Measurements from ENCODE around the gene EXOC4.

EXOC4 gene

DNA sequence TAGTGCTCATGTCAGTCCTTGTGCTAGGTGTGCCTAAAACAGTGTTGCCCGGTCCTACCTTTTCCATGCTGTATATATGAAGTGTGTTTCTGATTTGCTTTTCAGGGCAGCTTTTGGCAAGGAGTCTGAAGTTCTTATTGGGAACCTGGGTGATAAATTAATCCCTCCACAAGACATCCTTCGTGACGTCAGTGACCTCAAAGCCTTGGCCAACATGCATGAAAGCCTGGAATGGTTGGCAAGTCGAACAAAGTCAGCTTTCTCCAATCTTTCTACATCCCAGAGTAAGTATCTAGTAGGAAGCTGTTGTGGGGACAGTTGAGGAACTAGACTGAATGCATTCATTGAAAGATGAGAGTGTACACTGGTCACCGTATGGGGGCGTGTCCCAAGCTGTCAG, 684.9 kb downstream of the EXOC4 start:
- Histone ChIP-seq H3K4me1 (ENCODE audit: insufficient read depth, low read length) (peaks cover 32% of the 10 kb centered on the region), H3K36me3 (ENCODE audit: insufficient read depth, low read length) (0 out of 2 replicates have a peak, but pooled peaks cover 3% of the 10 kb centered on the region), H3K9me3 (ENCODE audit: control insufficient read depth, insufficient read depth, low read length) (no peaks in the 10 kb centered on the region), H3K9ac (ENCODE audit: low read depth, low read length) (no peak overlapping the region)

DNA sequence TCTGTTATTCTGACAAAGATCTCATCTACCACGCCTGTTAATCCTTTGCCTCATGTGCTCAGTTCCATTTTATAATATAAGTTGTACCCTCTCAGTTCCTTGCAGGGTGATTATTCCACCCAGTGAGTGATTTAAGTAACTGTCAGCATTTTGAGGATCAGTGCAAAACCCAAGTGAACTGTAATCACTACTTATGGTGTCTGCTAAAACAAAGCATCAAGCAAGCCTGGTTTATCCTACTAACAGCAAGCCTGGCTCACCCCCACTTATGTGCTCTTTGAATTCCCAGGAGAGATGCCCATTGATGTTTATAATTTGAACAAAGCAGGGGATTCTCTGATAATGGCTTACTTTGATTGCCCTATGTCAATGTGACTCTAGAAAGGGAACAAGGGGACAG, 687.5 kb downstream of the EXOC4 start:
- Histone ChIP-seq H3K36me3 (ENCODE audit: insufficient read depth, low read length) (0 out of 2 replicates have a peak, but pooled peaks cover 3% of the 10 kb centered on the region), H3K9ac (ENCODE audit: low read depth, low read length) (no peak overlapping the region), H3K4me1 (ENCODE audit: insufficient read depth, low read length) (peaks cover 9% of the 10 kb centered on the region; the same call in 1 of the 2 replicates), H3K9me3 (ENCODE audit: control insufficient read depth, insufficient read depth, low read length) (no peaks in the 10 kb centered on the region)

DNA sequence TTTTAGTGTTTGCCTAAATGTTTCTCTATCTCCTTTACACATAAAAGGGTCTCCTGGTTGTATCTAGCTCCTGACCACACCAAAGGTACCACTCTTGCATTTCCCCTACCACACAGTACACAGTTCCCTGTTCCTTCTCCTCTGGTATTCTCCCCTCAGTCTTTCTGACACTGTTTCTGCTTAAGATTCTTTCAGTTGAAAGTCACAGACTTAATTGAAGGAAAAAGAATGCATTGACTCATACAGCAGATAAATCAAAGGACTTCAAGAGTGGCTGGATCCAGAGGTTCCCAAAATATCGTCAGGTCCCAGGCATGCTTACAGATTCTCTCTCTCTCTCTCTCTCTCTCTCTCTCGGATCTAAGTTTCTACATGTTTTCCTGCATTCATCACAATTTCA, 688.6 kb downstream of the EXOC4 start:
- Histone ChIP-seq H3K36me3 (ENCODE audit: insufficient read depth, low read length) (0 out of 2 replicates have a peak, but pooled peaks cover 3% of the 10 kb centered on the region), H3K9ac (ENCODE audit: low read depth, low read length) (no peak overlapping the region), H3K4me1 (ENCODE audit: insufficient read depth, low read length) (no peaks in the 10 kb centered on the region), H3K9me3 (ENCODE audit: control insufficient read depth, insufficient read depth, low read length) (no peaks in the 10 kb centered on the region)

DNA sequence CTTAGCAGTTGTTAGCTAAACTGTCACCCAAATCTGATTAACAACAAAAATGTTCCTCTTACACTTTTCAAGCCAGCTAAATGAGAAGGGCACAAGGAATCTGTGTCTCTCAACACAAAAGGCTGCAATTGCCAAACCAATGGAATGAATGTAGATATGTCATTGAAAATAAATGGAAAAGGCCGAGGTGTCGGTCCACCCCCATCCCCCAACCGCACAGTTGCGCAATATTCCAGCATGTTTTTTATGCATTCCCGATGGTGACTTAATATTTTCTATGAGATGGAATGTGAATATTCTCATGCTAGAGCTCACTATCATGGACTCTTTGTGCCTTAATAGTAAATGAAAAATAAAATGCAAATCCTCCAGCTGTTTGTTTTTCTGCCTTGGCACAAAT, 692.6 kb downstream of the EXOC4 start:
- no peak overlapping the region for H3K9ac ChIP-seq (ENCODE audit: low read depth, low read length)
- no peaks in the 10 kb centered on the region for H3K9me3 ChIP-seq (ENCODE audit: control insufficient read depth, insufficient read depth, low read length)
- H3K4me1 ChIP-seq (ENCODE audit: insufficient read depth, low read length), result no peaks in the 10 kb centered on the region
- no peaks in the 10 kb centered on the region for H3K36me3 ChIP-seq (ENCODE audit: insufficient read depth, low read length)

DNA sequence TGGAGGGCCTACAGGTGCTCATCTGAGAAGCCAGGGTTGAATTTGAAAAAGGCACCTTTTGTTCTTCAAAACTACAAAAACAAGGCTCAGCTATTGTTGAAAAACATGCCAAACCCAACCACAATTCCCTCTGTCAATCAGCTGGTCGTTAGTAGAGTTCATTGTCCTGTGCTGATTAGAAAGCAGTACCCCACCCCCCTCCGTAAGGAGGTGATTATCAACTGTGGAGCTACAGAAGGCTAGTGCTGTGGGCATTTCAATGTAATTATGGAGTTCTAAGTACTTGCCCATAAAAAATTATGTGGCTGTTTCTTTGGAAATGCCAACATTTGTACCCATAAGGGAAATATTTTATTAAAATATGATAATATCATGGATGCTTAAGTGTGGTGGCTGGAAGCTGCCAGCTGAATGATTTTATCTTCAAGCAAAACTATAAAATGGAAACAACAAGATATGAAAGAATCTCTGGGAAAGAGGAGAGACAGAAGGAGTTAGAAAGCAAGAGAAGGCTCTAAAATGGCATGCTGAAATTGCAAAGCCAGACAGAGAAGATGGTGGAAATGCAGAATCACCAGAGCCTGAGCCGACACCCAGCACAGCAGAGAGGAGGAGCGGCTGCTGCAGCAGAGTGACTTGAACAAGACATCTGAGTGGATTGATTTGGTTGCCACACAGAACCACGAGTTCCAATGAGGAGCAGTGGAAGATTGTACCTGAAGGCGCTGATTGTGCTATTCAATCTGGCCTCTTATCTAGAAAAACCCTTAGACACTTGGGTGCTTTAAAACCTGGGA, 694.8 kb downstream of the EXOC4 start:
- no peaks in the 10 kb centered on the region for H3K4me1 ChIP-seq (ENCODE audit: insufficient read depth, low read length)
- no peaks in the 10 kb centered on the region; the same call in 1 of the 2 replicates for H3K36me3 ChIP-seq (ENCODE audit: insufficient read depth, low read length)
- no peak overlapping the region for H3K9ac ChIP-seq (ENCODE audit: low read depth, low read length)
- H3K9me3 ChIP-seq (ENCODE audit: control insufficient read depth, insufficient read depth, low read length), result no peaks in the 10 kb centered on the region

DNA sequence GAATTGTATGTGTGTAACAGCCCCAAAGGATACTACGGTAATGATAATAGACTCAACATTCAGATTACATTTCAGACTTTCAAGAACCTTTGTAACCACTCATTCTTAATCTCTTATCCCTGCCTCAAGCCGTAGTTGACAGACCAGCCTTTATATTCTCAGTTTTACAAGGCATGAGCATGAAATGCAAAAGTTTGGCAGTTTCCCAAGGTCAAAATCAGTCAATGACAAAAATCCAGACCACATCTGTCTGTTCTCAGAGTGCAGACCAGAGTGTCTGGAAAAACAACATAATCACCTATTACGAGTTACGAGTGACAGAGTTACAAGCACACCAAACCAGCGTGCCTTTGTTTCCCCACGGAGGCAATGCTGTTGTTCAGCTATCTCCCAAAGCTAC, 695.7 kb downstream of the EXOC4 start:
- Histone ChIP-seq H3K9ac (ENCODE audit: low read depth, low read length) (no peak overlapping the region), H3K36me3 (ENCODE audit: insufficient read depth, low read length) (no peaks in the 10 kb centered on the region; the same call in 1 of the 2 replicates), H3K4me1 (ENCODE audit: insufficient read depth, low read length) (no peaks in the 10 kb centered on the region), H3K9me3 (ENCODE audit: control insufficient read depth, insufficient read depth, low read length) (no peaks in the 10 kb centered on the region)

DNA sequence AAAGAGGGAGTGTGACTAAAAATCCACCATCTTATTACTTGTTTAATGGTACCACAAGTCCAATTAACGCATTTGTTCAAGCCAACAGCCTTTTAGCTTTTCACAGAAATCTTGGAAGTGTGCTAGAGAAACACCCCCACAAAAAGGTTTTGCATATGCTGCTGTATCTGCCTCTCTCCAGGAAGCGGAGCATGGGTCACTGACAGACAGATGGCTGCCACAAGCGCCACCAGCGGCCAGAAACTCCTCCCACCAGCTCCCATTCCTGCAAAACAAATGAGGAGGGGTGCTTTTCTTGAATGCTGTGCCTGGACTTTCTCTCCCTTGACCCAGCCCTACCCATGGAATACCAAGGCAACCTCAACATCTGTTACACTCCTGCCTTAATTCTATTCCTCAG, 698.0 kb downstream of the EXOC4 start:
- Histone ChIP-seq H3K4me1 (ENCODE audit: insufficient read depth, low read length) (no peaks in the 10 kb centered on the region), H3K9ac (ENCODE audit: low read depth, low read length) (no peak overlapping the region), H3K36me3 (ENCODE audit: insufficient read depth, low read length) (no peaks in the 10 kb centered on the region; the same call in 1 of the 2 replicates)

DNA sequence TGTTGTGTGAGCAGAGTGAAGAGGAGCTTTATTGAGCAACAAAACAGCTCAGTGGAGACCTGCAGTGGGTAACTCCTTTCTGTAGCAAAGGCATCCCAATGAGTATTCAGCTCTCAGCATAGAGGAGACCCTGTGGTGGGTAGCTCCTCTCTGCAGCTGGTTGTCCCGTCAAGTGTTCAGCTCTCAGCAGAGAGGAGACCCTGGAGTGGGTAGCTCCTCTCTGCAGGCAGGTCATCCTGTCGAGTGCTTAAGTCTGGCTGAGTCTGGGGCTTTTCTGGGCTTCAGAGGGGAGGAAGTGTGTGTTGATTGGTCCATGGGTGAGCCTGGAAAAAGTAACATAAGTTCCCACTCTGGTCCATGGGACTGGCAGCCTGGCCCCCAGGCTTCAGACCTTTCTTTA, 702.3 kb downstream of the EXOC4 start:
- Histone ChIP-seq H3K36me3 (ENCODE audit: insufficient read depth, low read length) (no peaks in the 10 kb centered on the region; the same call in 1 of the 2 replicates), H3K9ac (ENCODE audit: low read depth, low read length) (no peak overlapping the region), H3K4me1 (ENCODE audit: insufficient read depth, low read length) (no peaks in the 10 kb centered on the region), H3K9me3 (ENCODE audit: control insufficient read depth, insufficient read depth, low read length) (peaks cover 2% of the 10 kb centered on the region)

More for the DNA sequence above, 698.0 kb downstream of the EXOC4 start:
- H3K9me3 ChIP-seq (ENCODE audit: control insufficient read depth, insufficient read depth, low read length), result peaks cover 2% of the 10 kb centered on the region

DNA sequence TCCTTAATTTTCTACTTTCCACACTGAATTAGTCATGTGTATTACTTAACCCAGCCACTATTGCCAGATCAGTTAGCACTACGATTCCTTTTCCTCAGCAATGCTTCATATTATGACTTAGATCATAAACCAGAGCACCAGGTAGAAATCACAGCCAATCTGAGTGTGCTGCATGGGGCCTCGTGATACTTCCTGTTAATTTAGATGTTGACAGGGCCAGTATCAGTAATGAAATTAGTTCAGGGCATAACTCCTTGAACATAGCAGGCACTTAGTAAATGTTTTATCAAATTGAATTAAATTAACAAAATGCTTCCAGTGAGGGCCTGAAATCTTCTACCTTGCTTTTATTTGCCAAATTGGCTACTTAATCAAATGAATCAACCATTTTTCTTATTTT, 705.0 kb downstream of the EXOC4 start:
- Histone ChIP-seq H3K9me3 (ENCODE audit: control insufficient read depth, insufficient read depth, low read length) (peaks cover 2% of the 10 kb centered on the region), H3K4me1 (ENCODE audit: insufficient read depth, low read length) (no peaks in the 10 kb centered on the region), H3K9ac (ENCODE audit: low read depth, low read length) (no peak overlapping the region), H3K36me3 (ENCODE audit: insufficient read depth, low read length) (no peaks in the 10 kb centered on the region)

DNA sequence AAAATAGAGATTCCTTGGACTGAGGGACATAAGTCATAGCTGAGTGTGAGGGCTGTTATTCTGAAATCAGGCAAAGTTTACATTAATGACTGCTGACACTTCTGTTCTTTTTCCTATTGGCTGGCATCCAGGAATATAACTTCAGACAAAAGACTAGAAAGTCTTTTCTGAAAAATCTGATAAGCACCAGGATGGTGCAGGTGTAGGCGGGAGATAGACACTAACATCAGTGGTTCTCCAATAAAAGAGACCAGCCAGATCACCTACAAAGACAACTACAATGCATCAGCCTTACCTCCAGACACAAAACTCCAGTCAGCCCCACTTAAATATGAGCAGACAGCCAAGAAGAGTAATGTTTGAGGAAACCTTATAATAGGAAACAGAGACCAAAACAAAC, 705.9 kb downstream of the EXOC4 start:
- H3K9ac ChIP-seq (ENCODE audit: low read depth, low read length), result no peak overlapping the region
- no peaks in the 10 kb centered on the region for H3K4me1 ChIP-seq (ENCODE audit: insufficient read depth, low read length)
- H3K36me3 ChIP-seq (ENCODE audit: insufficient read depth, low read length), result no peaks in the 10 kb centered on the region
- peaks cover 2% of the 10 kb centered on the region for H3K9me3 ChIP-seq (ENCODE audit: control insufficient read depth, insufficient read depth, low read length)

DNA sequence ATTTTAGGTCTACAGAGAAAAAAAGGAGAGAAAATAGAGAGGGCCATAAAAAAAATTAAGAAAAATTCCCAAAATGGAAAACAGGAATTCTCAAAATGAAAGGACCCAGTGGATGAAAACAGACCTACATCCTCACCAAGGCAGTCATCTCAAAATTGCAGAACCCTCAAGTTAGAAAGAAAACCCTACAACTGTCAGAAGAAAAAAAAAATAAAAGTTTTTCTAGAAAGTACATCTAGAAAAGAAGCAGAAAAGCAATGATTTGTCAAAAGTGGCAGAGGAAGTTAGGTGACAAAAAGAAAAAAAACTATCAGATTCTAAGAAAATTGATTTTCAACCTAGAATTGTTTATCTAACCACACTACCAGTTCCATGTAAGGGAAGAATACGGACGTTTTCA, 706.6 kb downstream of the EXOC4 start:
- H3K36me3 ChIP-seq (ENCODE audit: insufficient read depth, low read length), result no peaks in the 10 kb centered on the region
- peaks cover 1% of the 10 kb centered on the region for H3K9me3 ChIP-seq (ENCODE audit: control insufficient read depth, insufficient read depth, low read length)
- H3K4me1 ChIP-seq (ENCODE audit: insufficient read depth, low read length), result no peaks in the 10 kb centered on the region
- H3K9ac ChIP-seq (ENCODE audit: low read depth, low read length), result no peak overlapping the region

DNA sequence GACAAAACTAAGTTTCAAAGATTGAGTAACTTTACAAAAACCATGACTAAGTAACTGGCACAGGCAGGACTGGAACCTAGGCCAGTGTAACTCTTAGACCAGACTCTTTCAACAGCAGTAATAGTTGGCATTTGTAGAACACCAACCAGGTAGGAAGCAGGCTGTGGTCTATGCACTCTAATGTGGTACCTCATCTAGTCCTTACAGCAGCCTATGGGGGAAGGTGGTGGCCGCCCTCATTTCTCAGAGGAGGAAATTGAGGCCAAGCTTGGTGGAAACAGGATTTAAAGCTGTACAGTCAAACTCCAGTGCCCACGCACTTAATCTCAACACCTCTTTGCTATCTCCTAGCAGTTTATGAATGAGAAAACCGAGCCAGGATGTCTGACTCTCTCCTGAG, 708.8 kb downstream of the EXOC4 start:
- Histone ChIP-seq H3K9me3 (ENCODE audit: control insufficient read depth, insufficient read depth, low read length) (no peaks in the 10 kb centered on the region), H3K36me3 (ENCODE audit: insufficient read depth, low read length) (no peaks in the 10 kb centered on the region), H3K4me1 (ENCODE audit: insufficient read depth, low read length) (no peaks in the 10 kb centered on the region), H3K9ac (ENCODE audit: low read depth, low read length) (no peak overlapping the region)

DNA sequence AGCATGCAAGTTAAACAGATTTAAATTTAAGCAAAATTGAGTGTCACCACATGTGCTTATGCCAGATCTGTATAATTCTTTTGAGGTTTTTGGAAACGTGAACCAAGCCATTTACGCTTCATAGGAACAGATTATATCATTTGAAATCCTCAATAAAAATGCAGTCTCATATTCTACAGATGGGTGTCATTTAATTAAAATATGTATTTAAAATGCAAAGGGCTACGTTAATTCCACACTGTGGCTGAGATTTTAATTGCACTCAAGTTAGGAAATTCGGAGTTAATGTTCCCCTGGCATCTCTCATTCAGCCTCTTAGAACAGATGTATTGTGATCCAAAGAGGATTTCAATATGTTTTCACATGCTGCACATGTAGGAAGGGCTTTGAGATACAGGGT, 709.8 kb downstream of the EXOC4 start:
- no peaks in the 10 kb centered on the region for H3K9me3 ChIP-seq (ENCODE audit: control insufficient read depth, insufficient read depth, low read length)
- H3K9ac ChIP-seq (ENCODE audit: low read depth, low read length), result no peak overlapping the region
- H3K4me1 ChIP-seq (ENCODE audit: insufficient read depth, low read length), result no peaks in the 10 kb centered on the region
- no peaks in the 10 kb centered on the region for H3K36me3 ChIP-seq (ENCODE audit: insufficient read depth, low read length)

DNA sequence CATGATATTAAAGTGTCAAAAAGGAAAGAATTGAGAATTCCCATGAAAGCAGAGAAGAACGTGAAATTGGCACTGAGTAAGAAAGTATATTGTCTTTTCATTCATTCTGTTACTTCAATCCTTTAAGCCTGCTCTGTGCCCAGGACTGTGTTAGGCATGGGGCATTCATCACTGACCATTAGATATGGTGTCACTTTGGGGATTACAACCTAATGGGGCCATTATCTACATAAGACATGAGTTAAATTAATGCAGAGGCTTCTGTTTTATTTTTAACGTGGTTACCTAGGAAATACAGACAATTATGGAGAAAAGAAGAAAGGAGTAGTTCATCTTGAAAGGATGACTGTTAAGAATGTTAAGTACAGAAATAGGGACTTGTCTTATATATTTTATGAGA, 710.8 kb downstream of the EXOC4 start:
- Histone ChIP-seq H3K9me3 (ENCODE audit: control insufficient read depth, insufficient read depth, low read length) (no peaks in the 10 kb centered on the region), H3K36me3 (ENCODE audit: insufficient read depth, low read length) (no peaks in the 10 kb centered on the region), H3K9ac (ENCODE audit: low read depth, low read length) (no peak overlapping the region), H3K4me1 (ENCODE audit: insufficient read depth, low read length) (no peaks in the 10 kb centered on the region)

DNA sequence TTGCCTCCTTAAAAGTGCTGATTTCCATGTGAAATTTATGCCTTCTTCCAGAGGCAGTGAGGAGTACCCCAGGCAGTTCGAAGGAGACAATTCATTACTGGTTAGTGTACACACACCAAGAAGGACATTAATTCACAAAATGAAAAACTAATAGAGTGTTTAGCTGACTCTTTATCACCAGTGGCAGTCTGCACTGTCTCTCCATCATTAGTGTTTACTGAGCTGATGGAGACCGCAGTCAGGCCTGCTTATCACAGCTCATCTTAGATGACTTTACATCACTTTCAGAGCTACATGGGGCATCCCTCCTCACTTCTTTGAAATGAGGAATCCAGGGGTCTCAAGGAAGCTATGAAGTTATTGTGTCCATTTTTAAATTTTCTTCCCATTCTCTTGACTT, 718.7 kb downstream of the EXOC4 start:
- Histone ChIP-seq H3K9ac (ENCODE audit: low read depth, low read length) (no peak overlapping the region), H3K36me3 (ENCODE audit: insufficient read depth, low read length) (no peaks in the 10 kb centered on the region), H3K4me1 (ENCODE audit: insufficient read depth, low read length) (no peaks in the 10 kb centered on the region), H3K9me3 (ENCODE audit: control insufficient read depth, insufficient read depth, low read length) (0 out of 2 replicates have a peak, but pooled peaks cover 2% of the 10 kb centered on the region)

Measured in ES-I3 (cell line).